Spleen (tissue), 11 donors: ENCODE data around the gene PSMD14. TPM values are rescaled to one million over a fixed set of nuclear protein-coding genes. Genes with fewer than 3 reads are reported as not detected.
A peak's percentile ranks its signal among the peaks of the same experiment; 100 is the strongest.

Experiments
- DNase-seq: peaks from one replicate; pipeline ENCODE4 v3.0.0-alpha.2; 2020
- H3K27ac ChIP-seq, 8 donors: fragments of 200-600 bp; sonication (generic) in 7 of 8; 1 replicate in 4 of 8; 2 replicates in 4 of 8; pipeline versions ENCODE4 v1.5.0 to v1.8.0; 2016 to 2021; ENCODE audit warnings: inconsistent platforms in 4 of 8, mild to moderate bottlenecking in 4 of 8, moderate library complexity in 1 of 8
- H3K27me3 ChIP-seq, 7 donors: fragments of 200-600 bp; sonication (generic) in 6 of 7; replicated peaks in 1 of 7; 1 replicate in 4 of 7; 2 replicates in 3 of 7; pipeline versions ENCODE4 v1.5.0 to v1.8.0; 2016 to 2021; ENCODE audit warnings: inconsistent platforms in 3 of 7, mild to moderate bottlenecking in 1 of 7
- H3K36me3 ChIP-seq, 6 donors: fragments of 200-600 bp; sonication (generic) in 5 of 6; 1 replicate in 4 of 6; 2 replicates in 2 of 6; pipeline versions ENCODE4 v1.5.0 to v1.8.0; 2016 to 2021; ENCODE audit warnings: inconsistent platforms in 2 of 6
- H3K4me1 ChIP-seq, 6 donors: fragments of 200-600 bp; sonication (generic) in 5 of 6; 1 replicate in 3 of 6; 2 replicates in 3 of 6; pipeline versions ENCODE4 v1.5.0 to v1.8.0; 2016 to 2021; ENCODE audit warnings: inconsistent platforms in 3 of 6
- H3K4me3 ChIP-seq, 8 donors: fragments of 200-600 bp; sonication (generic) in 7 of 8; 1 replicate in 4 of 8; 2 replicates in 4 of 8; pipeline versions ENCODE4 v1.5.0 to v1.8.0; 2016 to 2021; ENCODE audit warnings: inconsistent platforms in 4 of 8, mild to moderate bottlenecking in 4 of 8, moderate library complexity in 2 of 8
- H3K9me3 ChIP-seq, 8 donors: fragments of 200-600 bp; sonication (generic) in 7 of 8; 1 replicate in 4 of 8; 2 replicates in 4 of 8; pipeline versions ENCODE4 v1.5.0 to v1.8.0; 2016 to 2021; ENCODE audit warnings: inconsistent platforms in 4 of 8
- CTCF ChIP-seq, 11 experiments: fragments of 200-600 bp in 7 of 11; fragments of 450-650 bp in 4 of 11; sonication (generic) in 4 of 11; IDR thresholded peaks in 8 of 11; conservative IDR thresholded peaks in 3 of 11; 1 replicate in 7 of 11; 2 replicates in 4 of 11; pipeline versions ENCODE4 v1.4.0 to v1.8.0; 2016 to 2021; ENCODE audit warnings: antibody characterized with exemption in 11 of 11, inconsistent platforms in 4 of 11, mild to moderate bottlenecking in 1 of 11
- POLR2A ChIP-seq, 3 donors: fragments of 450-650 bp; IDR thresholded peaks; one replicate each; pipeline ENCODE4 v1.5.1; 2017; ENCODE audit warnings: antibody characterized with exemption in 3 of 3, mild to moderate bottlenecking in 1 of 3
- POLR2AphosphoS5 ChIP-seq, 3 donors: sonication (generic); formaldehyde crosslinking; IDR thresholded peaks; one replicate each; pipeline ENCODE4 v1.5.1; 2017; ENCODE audit warnings: antibody characterized with exemption in 3 of 3
- WGBS, 5 donors: extraction: QIAGEN DNeasy Blood & Tissue Kit in 3 of 5; methylation state at CpG; one replicate each; pipeline versions ENCODE4 v1.1.5 to v1.1.7; 2013 to 2018; 5-methylcytosine and 5-hydroxymethylcytosine counted together
- intact Hi-C: fragments of 100-400 bp; cut with DNase I; formaldehyde crosslinking; loops from one replicate; pipeline ENCODE4 v1.15.0; 2023; ENCODE audit warnings: low total_unique reads
- polyA plus RNA-seq, 3 donors: library from polyadenylated mRNA; stranded (reverse); fragments of 200-250 nt; gene quantifications; one replicate each; pipeline ENCODE4 v1.2.1, GENCODE V29; 2013
- total RNA-seq, 7 donors: library from RNA; depleted of rRNA in 3 of 7; stranded (reverse); fragments of >200 nt in 3 of 7; fragmentation: NEBNext Ultra II Directional in 4 of 7; extraction: Animal tissue kit (Norgen Biotek cat#: 25700) in 4 of 7; gene quantifications; one replicate each; pipeline versions ENCODE4 v1.1.0 to v1.2.1, GENCODE V29; 2016 to 2021
- donor health status: healthy with polysubstance abuse.
- donor health status: DM: no; HTN: no; CAD: no; lungs with moderate emphysema.
- donor health status: DM: no; HTN: no; CAD: no.
- donor health status: Bipolar disorder and iron deficiency.
- donor health status: healthy.
- donor health status: DM: no; HTN: no; CAD: no.
- donor health status: DM: yes; HTN: yes; CAD: no.

Gene PSMD14
- total and polyA plus RNA-seq, 10 donors, result 23.5 to 47.7 (median 29.3) TPM

- Histone ChIP-seq H3K27ac (no peak overlapping the region), H3K9me3 (peaks cover 7 to 40% (median 35%) of the 10 kb centered on the region in 8 donors), H3K4me3 (no peak overlapping the region), H3K4me1 (peaks cover 0 to 4% (median 0%) of the 10 kb centered on the region in 6 donors), H3K27me3 (no peaks in the 10 kb centered on the region), H3K36me3 (peaks cover 0 to 34% (median 10%) of the 10 kb centered on the region in 6 donors)
- TF ChIP-seq POLR2A (IDR thresholded peaks at IDR 0.05), result no peak
- TF ChIP-seq POLR2AphosphoS5 (IDR thresholded peaks at IDR 0.05), result no peak
- TF ChIP-seq CTCF (IDR thresholded peaks at IDR 0.05 in 8 of 11, conservative IDR thresholded peaks at IDR 0.05 in 3 of 11), result no peak
- peak; percentile 13 for DNase-seq
- 94 to 100% (median 95%) methylated on average over 2 of the region's 2 CpGs for WGBS, 5 donors
- intact Hi-C loops, result no loop called here
Measured at GRCh38 chr2:161362568-161363166, 54.4 kb downstream of the PSMD14 start.

- intact Hi-C loops, result no loop called here
- no peak for TF ChIP-seq POLR2AphosphoS5 (IDR thresholded peaks at IDR 0.05)
- TF ChIP-seq POLR2A (IDR thresholded peaks at IDR 0.05), result no peak
- no peak for TF ChIP-seq CTCF (IDR thresholded peaks at IDR 0.05 in 8 of 11, conservative IDR thresholded peaks at IDR 0.05 in 3 of 11)
- no peaks in the 10 kb centered on the region for H3K4me1 ChIP-seq
- WGBS, 5 donors, result 89 to 96% (median 92%) methylated on average over 3 of the region's 3 CpGs
- H3K27me3 ChIP-seq, result no peaks in the 10 kb centered on the region
- no peak overlapping the region for H3K4me3 ChIP-seq
- peaks cover 0 to 67% (median 25%) of the 10 kb centered on the region in 6 donors for H3K36me3 ChIP-seq
- DNase-seq, result no peak
- no peak overlapping the region for H3K27ac ChIP-seq
- peaks cover 1 to 10% (median 8%) of the 10 kb centered on the region in 8 donors for H3K9me3 ChIP-seq
Measured at GRCh38 chr2:161367675-161368074, 59.5 kb downstream of the PSMD14 start.

GRCh38 chr2:161369311-161369710 lies 61.1 kb downstream of the PSMD14 start:
- WGBS, 5 donors, result 81 to 93% (median 89%) methylated on average over 2 of the region's 2 CpGs
- Histone ChIP-seq H3K4me3 (no peak overlapping the region), H3K4me1 (no peaks in the 10 kb centered on the region), H3K9me3 (no peaks in the 10 kb centered on the region), H3K36me3 (peaks cover 0 to 68% (median 22%) of the 10 kb centered on the region in 6 donors), H3K27ac (no peak overlapping the region), H3K27me3 (no peaks in the 10 kb centered on the region)
- DNase-seq, result no peak
- TF ChIP-seq POLR2AphosphoS5 (IDR thresholded peaks at IDR 0.05), result no peak
- TF ChIP-seq CTCF (IDR thresholded peaks at IDR 0.05 in 8 of 11, conservative IDR thresholded peaks at IDR 0.05 in 3 of 11), result no peak
- TF ChIP-seq POLR2A (IDR thresholded peaks at IDR 0.05), result no peak
- intact Hi-C loops, result no loop called here

GRCh38 chr2:161370981-161371380 lies 62.8 kb downstream of the PSMD14 start:
- no peak for TF ChIP-seq POLR2AphosphoS5 (IDR thresholded peaks at IDR 0.05)
- TF ChIP-seq CTCF (IDR thresholded peaks at IDR 0.05 in 8 of 11, conservative IDR thresholded peaks at IDR 0.05 in 3 of 11), result no peak
- TF ChIP-seq POLR2A (IDR thresholded peaks at IDR 0.05), result no peak
- Histone ChIP-seq H3K9me3 (no peaks in the 10 kb centered on the region), H3K27ac (no peak overlapping the region), H3K4me3 (no peak overlapping the region), H3K4me1 (no peaks in the 10 kb centered on the region), H3K36me3 (peaks cover 0 to 64% (median 22%) of the 10 kb centered on the region in 6 donors), H3K27me3 (no peaks in the 10 kb centered on the region)
- no peak for DNase-seq
- intact Hi-C loops, result no loop called here
- 88 to 97% (median 96%) methylated on average over 3 of the region's 3 CpGs for WGBS, 5 donors
